GM21723 (cell line): ENCODE results near the gene CPSF4L.
A peak's percentile ranks its signal among the peaks of the same experiment; 100 is the strongest.

Experiments used
- ATAC-seq: cut with Tn5 transposase; IDR thresholded peaks from one replicate; pipeline ENCODE4 v1.9.1; 2021; ENCODE audit warnings: mild to moderate bottlenecking, moderate library complexity; ENCODE audit not compliant: unreplicated experiment

CPSF4L gene

DNA sequence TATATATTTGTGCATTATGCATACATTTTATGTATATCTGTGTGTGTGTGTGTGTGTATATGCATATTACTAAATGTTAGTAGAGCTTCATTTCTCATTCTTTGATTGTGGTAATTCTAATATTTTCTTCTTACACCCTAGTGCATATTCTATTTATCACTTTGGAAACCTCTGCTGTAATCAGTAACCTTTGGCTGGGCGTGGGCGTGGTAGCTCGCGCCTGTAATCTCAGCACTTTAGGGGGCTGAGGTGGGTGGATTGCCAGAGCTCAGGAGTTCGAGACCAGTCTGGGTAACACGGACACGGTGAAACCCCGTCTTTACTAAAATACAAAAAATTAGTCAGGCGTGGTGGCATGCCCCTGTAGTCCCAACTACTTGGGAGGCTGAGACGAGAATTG lies 26.9 kb downstream of the CPSF4L start:
- ATAC-seq: no peak

DNA sequence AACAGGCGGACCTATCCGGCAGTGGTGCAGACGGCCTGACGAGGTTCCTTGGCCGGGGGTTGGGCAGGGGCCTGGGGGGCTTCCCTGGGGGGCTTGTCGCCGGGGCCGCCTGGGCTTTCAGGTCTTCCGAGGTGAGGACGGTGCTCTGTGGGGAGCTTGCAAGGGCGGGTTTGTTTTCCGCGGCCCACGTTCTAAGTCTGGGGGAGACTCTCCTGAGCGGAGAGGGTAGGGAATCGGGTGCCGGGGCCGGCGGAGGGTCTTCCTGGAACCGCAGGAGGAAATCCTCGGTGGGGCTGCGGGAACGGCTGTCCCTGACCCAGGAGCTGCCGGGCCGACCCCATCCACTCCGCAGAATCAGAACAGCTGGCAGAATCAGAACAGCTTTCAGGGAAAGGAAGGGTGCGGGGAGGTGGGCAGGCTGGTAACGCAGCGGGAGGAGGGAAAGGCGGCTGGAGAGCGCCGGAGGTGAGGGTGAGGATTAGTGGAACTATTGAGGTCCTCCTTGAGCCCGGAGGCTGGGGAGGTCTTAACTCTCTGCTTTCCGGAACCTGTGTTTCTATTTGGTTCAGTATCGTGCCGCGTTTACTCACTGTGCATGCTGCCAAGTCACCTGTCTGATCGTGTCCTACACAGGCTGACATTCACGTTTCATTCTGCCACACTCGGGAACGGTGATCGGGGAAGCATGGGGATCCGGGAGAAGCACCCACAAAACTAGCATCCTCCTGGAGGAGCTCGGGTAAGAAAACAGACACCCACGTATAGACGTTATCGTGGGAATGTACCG lies 28.9 kb downstream of the CPSF4L start:
- peak; percentile 28 for ATAC-seq

DNA sequence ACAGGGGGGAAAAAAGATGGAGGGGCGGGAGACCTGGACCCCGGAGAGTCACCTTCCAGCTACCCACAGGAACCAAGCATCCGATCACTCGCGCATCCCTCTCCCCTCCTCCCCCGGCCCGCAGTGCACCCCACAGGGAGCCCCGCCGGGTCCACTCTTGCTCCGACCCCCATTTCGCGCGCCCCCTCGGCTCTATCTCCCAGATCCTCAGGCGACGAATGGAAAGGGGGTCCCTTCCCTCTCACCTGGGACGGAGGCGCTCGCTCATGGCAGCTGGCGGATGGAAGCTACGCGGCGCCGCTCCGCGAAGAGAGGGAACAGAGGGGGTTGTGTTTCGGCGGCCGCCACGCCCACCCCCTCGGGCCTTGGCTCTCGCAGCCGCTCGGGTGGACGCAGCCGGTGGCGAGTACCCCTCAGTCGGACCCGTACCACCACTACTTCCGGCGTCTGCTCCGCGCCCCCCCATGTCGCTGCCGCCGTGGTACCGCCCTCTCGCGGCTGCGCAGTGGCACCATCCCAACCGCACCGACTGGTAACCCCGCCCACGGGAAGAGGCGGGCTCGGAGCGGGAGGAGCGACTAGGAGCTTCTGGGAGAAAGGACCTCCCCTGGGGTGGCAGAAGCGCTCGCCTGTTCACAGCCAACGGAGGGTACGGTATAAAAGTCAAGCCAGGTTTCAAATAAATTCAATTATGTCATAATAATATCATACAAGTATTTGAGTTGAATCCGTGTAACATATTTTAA lies 29.7 kb downstream of the CPSF4L start:
- peak; percentile 78 for ATAC-seq

DNA sequence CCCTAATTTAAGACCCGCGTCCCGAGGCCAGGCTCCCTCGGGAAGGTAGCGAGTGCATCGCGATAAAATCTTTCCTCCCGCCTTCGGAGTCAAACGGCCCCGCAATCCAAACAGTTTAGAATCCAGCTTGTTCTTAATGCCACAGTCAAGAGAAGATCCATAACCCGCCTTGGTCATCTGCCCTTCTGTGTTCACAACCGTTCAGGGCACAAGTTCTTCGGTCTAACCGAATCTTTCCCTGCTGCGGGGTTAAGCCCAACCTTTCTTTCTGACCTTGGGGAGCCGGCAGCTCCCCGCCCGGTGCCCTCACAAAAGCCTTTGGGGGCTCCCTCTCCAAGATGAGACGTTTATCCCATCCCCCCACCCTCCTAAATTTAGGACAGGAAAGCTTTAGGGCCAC lies 30.3 kb downstream of the CPSF4L start:
- no peak for ATAC-seq

- ATAC-seq: no peak
Measured at GRCh38 chr17:73230088-73230487, 31.6 kb downstream of the CPSF4L start.

DNA sequence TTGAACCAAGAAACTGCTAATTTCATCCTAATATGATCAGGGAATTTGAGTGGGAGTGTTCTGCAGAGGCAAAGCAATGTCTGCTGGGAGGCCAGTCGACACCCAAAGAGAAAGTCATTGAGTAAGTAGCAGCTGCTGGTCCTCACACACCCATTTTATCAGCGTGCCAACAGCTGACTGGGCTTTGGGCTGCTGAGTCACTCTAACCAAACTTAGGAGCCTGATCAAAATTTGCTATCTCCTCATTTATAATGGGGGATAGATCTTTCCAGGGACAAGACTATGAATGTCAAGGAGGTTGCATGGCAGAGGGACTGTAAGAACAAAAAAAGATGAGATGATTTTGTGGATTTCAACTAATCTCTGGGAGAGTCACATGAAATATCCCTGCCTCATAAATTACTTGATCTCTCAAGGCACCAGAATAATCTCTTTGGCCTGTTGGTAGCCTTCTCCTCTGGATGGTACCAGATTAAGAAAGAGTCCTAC lies 32.9 kb downstream of the CPSF4L start:
- ATAC-seq: peak; percentile 28

GRCh38 chr17:73227944-73228343 lies 33.7 kb downstream of the CPSF4L start:
- ATAC-seq: no peak

- ATAC-seq: no peak
Measured at GRCh38 chr17:73227379-73227778, 34.3 kb downstream of the CPSF4L start.

DNA sequence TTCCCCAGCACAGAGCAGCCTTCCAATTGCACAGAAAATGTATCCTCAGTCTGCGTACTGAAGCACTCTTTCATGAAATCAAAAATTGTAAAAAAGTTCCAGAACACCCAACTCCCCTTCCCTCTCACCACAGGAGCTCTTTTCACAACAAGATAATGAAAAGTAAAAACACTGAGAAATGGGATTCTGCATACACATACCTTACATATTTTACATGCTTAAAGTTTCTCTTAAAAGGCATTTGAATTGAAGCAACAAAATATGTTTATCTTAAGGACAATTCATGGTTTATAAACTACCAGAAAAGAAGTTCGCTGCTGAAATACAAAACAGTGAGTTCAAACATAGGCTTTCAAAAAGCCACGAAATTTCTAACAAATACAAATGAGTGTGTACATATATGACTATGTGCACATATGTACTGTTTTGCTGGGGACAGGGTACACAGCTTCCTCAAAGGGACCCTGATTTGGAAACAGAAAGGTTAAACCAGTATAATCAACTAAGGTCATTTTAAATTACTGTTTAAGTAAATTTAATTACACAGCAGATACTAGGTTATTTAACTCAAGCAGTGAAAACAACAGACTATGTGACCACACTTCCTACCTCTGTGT lies 35.0 kb downstream of the CPSF4L start:
- no peak for ATAC-seq

DNA sequence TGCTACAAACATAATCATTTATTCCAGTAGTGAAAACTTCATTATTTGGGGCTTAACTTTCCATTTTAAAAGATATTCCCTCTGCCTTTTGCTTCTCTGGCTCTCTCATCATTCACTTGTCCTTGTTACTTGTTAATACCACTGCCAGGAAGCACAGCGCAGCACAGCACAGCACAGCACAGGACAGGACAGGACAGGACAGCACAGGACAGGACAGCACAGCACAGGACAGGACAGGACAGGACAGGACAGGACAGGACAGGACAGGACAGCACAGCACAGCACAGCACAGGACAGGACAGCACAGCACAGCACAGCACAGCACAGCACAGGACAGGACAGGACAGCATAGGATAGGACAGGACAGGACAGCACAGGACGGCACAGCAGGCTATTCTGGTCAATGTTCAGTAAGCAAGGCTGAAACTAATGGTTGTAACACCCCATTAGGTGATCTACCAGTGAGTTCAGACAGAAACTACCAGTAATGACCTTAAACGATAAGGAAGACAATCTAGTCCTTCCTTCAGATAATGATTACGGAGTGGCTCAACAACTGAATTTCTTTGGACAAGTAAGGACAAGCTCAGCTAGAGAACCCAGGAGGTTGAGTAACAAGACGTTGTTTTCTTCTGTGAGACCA lies 36.9 kb downstream of the CPSF4L start:
- no peak for ATAC-seq

GRCh38 chr17:73224237-73224636 lies 37.4 kb downstream of the CPSF4L start:
- no peak for ATAC-seq

GRCh38 chr17:73223626-73224230 lies 38.0 kb downstream of the CPSF4L start:
- no peak for ATAC-seq

GRCh38 chr17:73215447-73215846 lies 46.2 kb downstream of the CPSF4L start:
- ATAC-seq: no peak

GRCh38 chr17:73214851-73215250 lies 46.8 kb downstream of the CPSF4L start:
- ATAC-seq: no peak

DNA sequence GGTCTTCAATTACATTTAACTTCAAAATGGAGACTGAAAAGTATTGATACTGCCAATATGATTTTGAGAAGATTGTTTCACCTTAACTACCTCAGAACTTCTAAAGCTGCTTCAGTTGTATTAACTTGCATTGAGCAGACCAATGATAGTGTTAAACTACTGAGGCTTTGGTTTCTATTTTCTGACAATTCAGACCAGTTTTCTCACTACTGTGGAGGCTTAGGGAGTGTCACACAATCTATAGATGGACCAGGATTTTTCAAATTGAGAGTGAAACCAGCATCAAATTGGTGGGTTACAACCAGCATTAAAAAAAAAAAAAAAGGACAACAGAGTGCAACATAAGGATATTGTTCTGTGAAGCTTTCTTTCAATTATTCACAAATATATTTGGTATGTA lies 47.7 kb downstream of the CPSF4L start:
- no peak for ATAC-seq

GRCh38 chr17:73211745-73212144 lies 49.9 kb downstream of the CPSF4L start:
- ATAC-seq: no peak

- no peak for ATAC-seq
Measured at GRCh38 chr17:73210002-73210678, 51.5 kb downstream of the CPSF4L start.

DNA sequence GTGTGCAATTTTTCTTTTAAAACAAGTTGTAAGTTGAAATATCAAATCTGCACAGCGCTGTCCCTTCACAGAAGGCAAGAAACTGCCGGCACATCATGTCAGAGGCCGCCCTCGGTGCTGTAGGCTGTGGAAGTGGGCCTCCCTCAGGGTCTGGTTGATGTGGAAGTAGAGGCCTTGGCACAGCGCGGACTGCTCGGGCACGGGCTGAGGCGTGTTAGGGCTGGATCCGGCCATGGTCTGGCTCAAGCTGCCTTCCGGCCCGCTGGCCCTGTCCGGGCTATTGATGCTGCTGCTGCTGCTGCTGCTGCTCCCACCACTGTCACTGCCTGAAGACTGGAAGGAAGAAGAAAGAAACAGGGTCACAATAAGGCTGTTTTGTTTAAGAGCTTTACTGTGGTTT lies 52.2 kb downstream of the CPSF4L start:
- no peak for ATAC-seq

DNA sequence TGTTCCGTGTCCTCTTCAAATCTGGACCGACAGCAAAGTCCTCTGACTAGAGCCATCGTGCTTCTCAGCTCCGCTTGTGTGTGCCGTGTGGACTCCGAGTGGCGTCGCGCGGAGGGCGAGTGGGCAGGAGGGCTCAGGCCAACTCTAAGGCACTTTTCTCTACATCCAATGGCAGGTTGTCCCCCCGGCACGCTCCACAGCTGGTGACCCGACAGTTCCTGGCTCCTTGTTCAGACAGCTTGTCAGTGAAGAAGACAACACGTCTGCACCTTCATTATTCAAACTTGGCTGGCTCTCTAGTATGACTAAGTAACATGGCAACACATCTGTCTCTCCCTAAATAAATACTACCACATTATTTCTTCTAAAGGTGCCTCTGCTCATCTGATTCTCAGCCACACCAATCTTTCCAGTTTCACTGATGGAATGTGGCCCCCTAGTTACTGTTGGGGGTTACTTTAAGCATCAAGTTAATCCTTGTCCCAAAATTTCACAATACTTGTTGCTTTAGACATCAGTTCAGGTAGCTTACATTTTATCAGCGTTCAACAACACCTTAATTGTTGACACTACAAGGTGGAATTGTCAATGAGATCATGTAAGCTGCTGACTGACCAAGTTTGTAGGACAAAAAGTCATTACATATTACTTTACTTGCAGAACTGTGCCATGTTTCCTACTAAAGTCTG lies 53.4 kb downstream of the CPSF4L start:
- no peak for ATAC-seq
